ENCODE data around the gene EML6.
"Not testable (repeated sequence)": the region's sequence is repeated elsewhere in the genome, so short reads cannot be mapped to it uniquely, and the experiment has no call there.

The EML6 gene

DNA sequence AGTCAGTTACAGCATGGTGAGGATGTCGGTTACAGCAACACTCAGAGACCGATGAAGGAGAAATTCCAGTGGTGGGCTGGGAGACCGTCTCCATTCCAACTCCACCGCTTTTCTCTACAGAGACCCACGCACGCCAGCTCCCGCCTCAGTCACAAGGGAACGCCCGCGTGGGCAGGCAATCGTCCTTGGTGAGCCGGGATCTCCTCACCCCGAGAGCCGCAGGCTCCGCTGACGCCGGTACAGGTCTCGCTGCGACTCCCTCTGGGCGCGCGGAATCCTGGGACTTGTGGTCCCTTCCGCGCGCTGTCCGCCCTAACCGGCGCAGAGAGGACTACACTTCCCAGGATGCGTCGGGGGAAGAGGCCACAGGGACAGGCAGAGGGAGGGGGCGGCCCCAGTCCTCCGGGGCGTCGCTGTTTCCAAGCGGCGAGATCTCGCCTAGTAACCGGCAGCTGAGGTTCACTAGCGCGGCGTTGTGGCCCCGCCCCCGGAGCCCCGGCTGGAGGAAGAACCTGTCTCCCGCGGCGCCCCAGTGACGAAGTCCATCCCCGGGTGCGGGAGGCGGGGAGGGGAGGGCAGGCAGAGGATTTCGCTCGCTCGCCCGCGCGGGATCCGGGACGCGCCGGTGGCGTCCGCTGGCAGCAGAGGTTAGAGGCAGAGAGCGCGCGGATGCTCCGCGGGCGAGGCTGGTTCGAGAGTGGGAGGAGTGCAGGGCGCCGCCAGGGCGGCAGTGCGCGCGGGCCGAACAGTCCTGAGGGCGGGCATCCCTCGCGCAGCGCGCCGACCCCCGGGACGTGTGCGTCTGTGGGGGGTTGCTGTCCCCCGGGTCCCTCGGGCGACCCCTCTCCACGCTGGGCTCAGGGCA, at the start of gene EML6:
TSS of gene EML6 (plus strand) at position 532 of the 865 bp plus-strand sequence. CDS start 1,400 bp downstream, outside the sequence.
- DNase-seq = peak; percentile 96

DNA sequence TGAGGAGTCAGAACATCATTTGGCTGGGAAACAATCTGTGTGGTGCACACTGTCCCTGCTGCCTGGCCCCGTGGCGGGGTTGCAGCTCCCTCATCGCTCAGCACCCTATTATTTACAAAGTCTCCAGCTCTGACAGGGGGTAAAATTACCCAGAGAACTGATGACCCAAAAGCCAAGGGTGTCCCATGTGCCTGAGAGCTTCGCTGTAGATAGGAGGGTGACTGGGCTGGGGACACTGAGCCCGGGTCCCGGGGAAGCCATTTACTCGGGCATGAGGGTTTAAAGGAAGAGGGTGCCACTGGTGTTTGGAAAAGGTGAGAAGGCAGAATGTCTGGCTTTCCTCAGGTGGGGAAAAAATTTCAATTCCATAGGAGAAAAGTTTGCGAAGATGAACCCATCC, 48.2 kb upstream of the EML6 start:
- no peak for DNase-seq

GRCh38 chr2:54675738-54676137, 47.7 kb upstream of the EML6 start:
- DNase-seq = no peak

DNA sequence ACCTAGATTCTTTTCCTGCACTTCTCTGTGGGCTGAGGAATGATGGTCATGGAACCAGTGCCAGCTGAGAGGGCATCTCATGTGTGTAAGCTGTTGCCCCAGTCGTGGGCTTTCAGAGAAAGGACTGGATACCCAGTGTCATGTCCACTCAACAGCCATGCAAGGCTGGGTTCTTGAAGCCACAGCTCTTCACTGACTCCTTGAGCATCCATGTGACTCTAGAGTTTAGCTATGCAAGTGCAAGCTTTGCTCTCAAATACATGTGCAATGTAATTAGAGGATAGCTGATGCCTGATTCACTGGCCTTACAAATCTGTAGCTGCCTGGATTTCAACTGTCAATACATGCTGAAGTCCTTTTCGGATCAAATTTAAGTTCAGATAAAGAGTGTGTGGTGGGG, 46.8 kb upstream of the EML6 start:
- DNase-seq = no peak

DNA sequence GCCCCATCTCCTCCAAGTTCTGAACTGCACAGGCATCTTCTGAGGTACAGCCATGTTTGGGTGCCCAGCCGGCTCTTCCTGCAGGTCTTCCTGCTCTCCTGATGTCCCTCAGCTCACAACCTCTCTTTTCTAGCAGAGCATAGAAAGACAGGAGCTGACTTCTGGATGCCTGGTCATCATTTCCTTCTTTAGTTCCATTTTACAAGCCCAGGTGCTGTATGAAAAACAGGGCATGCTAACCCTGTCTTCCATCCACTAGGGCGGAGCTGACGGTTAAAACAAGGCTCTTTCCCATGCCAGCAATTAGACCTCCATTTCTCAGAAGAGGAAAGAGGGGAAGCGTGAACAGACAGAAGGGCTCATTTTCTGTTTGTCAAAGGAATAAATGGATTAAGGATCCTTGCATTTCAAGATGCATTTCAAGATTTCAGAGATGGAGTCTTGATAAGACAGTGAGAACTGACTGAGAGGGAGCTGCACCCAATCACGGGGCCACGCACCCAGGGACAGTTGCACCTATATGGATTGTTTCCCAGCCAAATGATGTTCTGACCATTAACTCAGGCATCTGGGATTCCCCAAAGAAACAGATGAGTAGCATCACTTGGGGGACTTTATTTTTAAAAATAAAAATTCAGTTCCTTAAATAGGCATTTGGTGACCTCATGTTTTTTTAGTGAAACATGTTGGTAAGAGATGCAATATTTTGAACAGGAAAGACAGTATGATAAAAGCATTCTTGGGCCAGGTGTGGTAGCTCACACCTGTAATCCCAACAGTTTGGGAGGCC, 45.8 kb upstream of the EML6 start:
- no peak for DNase-seq

- no peak for DNase-seq
These were observed 44.7 kb upstream of the EML6 start for GRCh38 chr2:54678719-54679118.

DNA sequence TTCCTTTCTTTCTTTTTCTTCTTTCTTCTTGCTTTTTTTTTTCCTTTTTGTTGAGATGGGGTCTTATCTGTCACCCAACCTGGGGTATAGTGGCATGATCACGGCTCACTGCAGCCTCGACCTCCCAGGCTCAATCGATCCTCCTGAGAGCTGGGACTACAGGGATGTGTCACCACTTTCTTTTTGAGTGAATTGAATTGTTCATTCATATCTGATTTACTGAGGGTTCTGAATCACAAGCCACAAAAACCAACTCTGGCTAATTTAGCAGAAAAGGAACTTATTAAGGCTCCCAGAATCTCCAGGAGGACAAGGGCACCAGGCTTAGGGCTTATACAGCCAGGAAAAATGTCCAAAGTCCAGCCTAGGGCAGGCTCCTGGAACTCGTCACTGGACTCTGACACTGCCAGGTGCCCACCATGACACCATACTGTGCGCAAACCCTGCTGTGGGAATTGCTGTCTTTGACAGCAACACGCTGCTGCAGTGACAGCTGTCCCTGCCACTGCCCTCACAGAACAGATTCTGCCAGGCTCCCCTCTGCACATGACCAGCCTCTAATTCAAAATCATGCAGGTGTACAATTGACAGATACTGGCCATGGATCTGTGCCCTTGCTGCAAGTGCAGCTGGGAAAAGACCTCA, 42.9 kb upstream of the EML6 start:
- DNase-seq = no peak

DNA sequence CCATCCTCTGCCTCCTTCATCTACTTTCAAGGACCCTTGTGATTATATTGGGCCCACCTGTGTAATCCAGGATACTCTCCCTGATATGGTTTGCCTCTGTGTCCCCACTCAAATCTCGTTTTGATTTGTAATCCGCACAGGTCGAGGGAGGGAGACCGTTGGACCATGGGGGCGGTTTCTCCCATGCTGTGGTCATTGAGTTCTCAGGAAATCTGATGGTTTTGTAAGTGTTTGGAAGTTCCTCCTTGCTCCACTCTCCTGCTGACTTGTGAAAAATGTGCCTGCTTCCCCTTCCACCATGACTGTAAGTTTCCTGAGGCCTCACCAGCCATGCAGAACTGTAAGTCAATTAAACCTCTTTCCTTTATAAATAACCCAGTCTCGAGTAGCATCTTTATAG, 42.0 kb upstream of the EML6 start:
- DNase-seq = no peak

DNA sequence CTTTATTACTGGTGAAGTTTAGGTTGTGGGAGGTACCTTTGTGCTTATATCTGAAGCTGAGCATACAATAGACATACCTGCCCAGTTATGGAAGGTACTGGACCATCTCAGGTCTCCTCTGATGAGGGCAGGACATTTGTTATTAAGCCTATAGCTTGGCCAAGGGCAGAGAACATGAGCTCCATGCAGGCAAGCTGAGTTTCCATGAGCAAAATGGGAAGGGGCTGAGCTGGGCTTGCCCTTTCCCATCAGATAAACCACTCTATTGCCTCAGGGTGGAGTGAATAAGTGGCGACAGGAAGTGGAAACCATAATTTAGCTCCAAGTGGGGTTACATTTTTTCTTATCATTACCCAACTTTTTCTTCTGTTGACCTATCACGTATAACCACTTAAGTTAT, 39.9 kb upstream of the EML6 start:
- no peak for DNase-seq

DNA sequence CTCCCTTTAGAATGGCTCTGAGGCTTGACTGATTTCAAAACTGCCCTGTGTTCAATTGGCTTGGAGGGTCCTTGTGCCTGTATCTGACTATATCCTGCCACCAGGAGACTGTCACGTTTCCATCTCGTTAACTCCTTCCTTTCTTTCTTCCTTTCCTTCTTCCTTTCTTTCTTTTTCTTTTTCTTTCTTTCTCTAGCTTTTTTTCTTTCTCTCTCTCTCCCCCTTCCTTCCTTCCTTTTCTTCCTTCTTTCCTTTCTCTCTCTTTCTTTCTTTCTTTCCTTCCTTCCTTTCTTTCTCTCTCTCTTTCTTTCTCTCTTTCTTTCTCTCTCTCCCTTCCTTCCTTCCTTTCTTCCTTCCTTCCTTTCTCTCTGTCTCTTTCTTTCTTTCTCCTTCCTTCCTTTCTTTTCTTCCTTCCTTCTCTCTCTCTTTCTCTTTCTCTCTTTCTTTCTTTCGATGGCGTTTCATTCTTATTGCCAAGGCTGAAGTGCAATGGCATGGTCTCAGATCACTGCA, 38.1 kb upstream of the EML6 start:
- no peak for DNase-seq

GRCh38 chr2:54687595-54688152, 35.8 kb upstream of the EML6 start:
- no peak for DNase-seq

- no peak for DNase-seq
These were observed 31.9 kb upstream of the EML6 start for GRCh38 chr2:54691445-54692135.

- DNase-seq = no peak
These were observed 30.9 kb upstream of the EML6 start for GRCh38 chr2:54692556-54692955.

GRCh38 chr2:54695378-54695777, 28.1 kb upstream of the EML6 start:
- no peak for DNase-seq

DNA sequence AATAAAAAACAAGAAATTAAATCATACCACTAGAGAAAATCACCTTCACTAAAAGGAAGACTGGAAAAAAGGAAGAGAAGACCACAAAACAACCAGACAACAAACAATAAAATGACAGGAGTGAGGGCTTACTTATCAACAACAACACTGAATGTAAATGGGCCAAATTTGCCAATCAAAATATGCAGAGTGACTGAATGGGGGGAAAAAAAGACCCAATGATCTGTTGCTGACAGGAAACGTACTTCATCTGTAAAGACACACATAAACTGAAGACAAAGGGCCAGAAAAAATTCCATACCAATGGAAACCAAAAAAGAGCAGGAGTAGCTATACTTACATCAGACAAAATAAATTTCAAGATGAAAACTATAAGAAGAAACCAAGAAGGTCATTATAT, 25.5 kb upstream of the EML6 start:
- DNase-seq = no peak

DNA sequence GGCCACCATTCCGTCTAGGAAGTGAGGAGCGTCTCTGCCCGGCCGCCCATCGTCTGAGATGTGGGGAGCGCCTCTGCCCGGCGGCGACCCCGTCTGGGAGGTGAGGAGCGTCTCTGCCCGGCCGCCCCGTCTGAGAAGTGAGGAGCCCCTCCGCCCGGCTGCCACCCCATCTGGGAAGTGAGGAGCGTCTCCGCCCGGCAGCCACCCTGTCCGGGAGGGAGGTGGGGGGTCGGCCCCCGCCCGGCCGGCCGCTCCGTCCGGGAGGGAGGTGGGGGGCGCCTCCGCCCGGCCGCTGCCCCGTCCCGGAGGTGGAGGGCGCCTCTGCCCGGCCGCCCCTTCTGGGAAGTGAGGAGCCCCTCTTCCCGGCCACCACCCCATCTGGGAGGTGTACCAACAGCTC, 24.5 kb upstream of the EML6 start:
- DNase-seq = not testable (repeated sequence)

DNA sequence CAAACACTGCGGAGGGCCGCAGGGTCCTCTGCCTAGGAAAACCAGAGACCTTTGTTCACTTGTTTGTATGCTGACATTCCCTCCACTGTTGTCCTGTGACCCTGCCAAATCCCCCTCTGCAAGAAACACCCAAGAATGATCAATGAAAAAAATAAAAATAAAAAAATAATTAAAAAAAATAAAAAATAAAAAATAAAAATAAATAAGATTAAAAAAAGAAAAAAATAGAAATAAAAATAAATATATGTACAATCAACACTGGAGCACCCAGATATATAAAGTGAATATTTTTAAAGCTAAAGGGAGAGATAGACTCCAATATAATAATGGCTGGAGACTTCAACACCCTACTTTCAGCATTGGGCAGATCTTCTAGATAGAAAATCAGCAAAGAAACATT, 23.8 kb upstream of the EML6 start:
- no peak for DNase-seq

DNA sequence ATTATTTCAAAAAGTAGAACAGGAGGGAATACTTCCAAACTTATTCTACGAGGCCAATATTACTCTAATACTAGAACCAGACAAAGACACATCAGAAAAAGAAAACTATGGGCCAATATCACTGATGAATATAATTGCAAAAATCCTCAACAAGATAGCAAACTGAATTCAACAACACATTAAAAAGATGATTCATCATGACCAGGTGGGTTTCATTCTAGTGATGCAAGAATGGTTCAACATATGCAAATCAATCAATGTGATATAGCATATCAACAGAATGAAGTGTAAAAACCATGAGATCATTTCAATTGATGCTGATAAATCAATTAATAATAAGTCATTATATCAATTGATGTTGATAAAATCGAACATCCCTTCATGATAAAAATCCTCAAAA, 22.4 kb upstream of the EML6 start:
- DNase-seq = no peak

DNA sequence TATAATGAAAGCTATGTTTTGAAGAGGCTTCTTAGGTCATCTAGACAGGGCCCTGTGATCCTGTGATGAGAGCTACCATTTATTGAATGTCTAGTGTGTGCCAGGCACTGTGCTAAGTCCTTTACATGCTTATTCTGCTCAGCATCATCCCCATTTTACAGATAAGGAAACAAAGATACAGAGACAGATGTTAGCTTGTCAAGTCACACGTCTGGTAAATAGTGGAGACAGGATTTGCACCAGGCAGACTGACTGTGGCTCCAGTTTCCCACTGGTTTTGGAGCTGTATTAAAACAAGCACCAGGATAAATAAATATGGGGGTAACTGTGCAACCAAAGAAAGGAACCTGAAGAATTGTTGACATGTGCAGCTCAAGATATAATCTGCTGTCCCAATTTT, 19.2 kb upstream of the EML6 start:
- no peak for DNase-seq

GRCh38 chr2:54704688-54705605, 18.5 kb upstream of the EML6 start:
- DNase-seq = peak; percentile 61

DNA sequence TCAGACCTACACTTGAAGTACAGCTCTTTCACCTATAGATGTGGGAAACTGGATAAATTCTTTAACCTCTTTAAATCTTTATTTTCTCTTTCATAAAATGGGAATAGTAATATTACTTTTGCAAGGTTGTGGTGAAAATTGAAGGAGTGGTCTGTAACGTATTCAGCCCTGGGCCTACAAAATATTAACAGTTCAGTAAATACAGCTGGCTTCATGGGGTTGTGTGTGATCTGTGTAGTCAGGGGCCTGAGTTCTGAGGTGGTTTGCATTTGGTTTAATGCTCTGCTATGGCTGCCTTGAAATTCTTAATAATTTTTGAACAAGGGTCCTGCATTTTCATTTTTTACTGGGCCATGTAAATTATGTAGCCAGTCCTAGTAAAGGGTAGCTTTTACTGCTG, 16.8 kb upstream of the EML6 start:
- DNase-seq = no peak

Data from NCI-H510A treated with DMSO at 0.1 percent for 48 hours (cell line).